Thyroid gland (tissue), 4 donors: ENCODE results near the gene HBA1.

Experiments
- CTCF ChIP-seq, 6 experiments: fragments of 200-600 bp in 3 of 6; fragments of 450-650 bp in 3 of 6; sonication (generic) in 3 of 6; IDR thresholded peaks; one replicate each; pipeline ENCODE4 v1.5.1; 2016 to 2019; ENCODE audit warnings: antibody characterized with exemption in 6 of 6, mild to moderate bottlenecking in 2 of 6, inconsistent platforms in 1 of 6, moderate library complexity in 1 of 6
- POLR2A ChIP-seq, 2 donors: fragments of 450-650 bp; IDR thresholded peaks; one replicate each; pipeline ENCODE4 v1.6.1; 2017; ENCODE audit warnings: antibody characterized with exemption in 2 of 2, mild to moderate bottlenecking in 2 of 2, moderate library complexity in 1 of 2

DNA sequence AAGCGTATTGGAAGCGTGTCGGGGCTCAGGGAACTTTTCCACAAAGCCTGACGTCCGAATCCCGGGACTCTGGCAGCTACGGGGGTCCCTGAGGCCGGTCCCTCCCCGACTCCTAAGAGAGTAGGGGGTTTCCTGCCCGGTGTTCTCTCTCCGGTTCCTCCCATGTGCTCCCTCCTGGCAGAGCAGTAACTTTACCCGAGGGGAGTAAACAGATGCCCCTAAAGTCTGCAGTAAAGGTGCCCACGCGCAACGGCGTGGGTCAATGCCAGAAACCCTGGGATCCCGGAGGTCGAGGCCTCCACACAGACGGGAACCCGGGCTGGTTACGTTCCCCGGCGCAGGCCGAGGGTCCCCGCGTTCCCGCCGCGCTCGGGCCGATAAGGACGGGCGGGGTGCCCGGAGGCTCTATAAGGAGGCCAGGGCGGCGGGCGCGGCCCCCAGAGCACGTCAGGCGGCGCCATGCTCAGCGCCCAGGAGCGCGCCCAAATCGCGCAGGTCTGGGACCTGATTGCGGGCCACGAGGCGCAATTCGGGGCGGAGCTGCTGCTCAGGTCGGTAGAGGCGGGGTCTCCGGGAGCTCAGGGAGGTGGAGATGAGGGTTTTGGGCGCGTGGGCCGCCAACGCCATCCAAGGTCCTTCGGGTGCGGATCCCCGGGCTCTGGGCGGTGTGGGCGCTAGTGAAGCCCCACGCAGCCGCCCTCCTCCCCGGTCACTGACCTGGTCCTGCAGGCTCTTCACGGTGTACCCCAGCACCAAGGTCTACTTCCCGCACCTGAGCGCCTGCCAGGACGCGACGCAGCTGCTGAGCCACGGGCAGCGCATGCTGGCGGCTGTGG lies 10.7 kb upstream of the HBA1 start, which contains the start of gene HBM:
- TF ChIP-seq POLR2A (IDR thresholded peaks at IDR 0.05) = no peak
- TF ChIP-seq CTCF (IDR thresholded peaks at IDR 0.05) = no peak
